Activated CD4-positive, alpha-beta T cell treated with anti-CD3 and anti-CD28 coated beads for 48 hours (primary cell): ENCODE data around the gene GRAMD1B.
A peak's percentile ranks its signal among the peaks of the same experiment; 100 is the strongest.

Experiments used
- DNase-seq: peaks from one replicate; pipeline ENCODE4 v3.0.0-alpha.2; 2020

Gene GRAMD1B

DNA sequence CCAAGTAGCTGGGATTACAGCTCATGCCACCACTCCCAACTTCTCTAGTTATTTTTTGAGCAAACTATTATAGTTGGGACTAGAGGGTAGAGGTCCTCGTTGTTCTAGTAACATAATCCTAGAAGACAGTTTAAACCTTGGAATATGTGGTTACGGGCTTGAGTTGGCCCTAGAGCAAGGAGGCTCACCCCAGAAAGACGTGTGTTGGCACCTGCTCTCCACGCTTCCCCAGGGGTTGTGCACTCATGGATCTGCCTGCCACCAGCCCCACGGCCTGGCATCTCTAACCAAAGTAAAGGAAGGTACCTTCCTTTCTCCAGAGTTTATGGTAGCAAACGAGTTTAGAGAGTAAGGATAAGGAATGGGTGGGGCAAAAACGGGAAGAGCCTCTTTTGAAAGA lies 145.4 kb downstream of the GRAMD1B start:
- no peak for DNase-seq

DNA sequence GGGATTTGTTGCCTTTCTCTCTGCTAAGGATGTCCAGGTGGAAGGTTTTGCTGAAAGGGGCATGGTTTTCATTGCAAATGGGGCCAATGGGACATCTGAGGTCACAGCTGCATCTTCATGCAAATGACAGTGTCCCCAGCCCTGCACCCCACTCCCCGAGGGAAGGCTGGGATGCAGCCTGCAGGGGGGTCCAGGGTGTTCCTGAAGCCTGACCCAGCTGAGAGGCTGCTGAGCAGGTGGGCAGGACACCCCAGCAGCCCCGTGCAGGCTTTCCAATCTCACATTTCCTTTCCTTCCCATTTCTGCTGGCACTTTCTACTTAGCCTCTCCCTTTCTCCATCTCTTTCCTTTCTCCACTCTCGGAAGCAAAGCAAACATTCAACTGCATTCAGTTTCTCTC lies 146.0 kb downstream of the GRAMD1B start:
- no peak for DNase-seq

DNA sequence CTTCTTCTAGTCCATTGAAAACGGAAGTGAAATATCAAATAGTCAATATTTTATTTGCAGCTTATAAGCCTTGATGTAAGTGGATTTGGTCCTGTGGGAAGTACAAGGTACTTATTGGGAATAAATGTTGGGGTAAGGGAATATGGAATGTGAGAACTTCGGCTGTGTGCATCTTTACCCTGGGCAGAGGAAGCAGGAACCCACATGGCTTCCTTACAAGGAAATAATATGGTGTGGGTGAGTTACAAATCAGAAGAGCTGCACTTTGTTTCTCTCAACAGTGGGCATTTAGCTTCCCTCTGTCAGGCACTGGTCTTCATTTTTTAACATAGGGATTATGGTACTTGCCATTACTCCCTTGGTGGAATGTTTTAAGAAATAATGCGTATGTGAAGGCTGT lies 146.4 kb downstream of the GRAMD1B start:
- DNase-seq = no peak

DNA sequence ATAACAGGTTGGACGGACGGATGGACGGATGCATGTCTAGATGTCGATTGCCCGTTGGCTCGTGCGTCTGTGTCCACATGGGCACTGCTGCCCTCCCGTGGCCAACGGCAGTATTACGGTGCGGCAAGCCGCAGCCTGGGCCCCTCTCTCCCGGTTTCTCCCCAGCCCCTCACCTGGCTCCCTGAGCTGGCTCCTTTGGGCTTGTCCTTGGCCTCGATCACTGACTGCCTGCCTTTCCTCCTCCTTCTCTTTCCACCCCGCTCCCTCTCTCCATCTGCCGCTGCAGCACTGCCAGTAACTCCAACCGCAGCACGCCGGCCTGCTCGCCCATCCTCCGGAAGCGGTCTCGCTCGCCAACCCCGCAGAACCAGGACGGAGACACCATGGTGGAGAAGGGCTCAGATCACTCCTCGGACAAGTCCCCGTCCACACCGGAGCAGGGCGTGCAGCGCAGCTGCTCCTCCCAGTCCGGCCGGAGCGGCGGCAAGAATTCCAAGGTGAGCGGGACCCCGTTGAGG lies 147.1 kb downstream of the GRAMD1B start:
- peak; percentile 82 for DNase-seq

DNA sequence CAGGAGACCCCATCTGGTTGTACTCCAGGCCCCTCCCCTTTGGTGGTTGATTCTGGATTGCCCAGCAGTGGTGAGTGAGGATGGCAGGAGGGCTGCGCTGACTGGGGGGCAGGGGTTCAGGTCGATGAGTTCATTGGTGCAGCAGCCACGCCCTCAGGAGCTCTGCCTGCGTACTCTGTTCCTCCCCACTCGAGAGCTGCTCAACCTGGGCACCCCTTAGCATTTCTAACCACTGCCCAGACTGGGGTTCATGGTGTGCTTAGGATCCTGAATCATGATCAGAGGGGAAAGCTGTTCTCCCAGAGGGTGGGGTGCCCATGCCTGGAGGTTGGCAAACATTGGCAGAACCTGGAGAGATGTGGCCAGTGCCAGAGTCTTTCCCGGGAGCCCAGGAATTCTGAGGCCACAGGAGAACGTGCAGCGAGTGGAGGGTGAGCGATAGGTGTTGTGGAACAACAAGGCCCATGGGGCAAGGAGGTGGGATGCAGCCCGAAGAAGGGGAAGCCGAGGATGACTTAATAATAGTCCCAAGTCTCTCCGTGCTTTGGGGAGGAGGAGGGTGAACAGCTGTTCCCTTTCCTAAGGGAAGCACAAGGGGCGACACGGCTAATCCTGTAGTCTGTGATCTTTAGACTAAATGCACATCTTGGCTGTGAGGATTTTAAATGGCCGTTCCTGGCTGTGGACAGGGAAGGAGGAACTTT lies 148.9 kb downstream of the GRAMD1B start:
- no peak for DNase-seq

DNA sequence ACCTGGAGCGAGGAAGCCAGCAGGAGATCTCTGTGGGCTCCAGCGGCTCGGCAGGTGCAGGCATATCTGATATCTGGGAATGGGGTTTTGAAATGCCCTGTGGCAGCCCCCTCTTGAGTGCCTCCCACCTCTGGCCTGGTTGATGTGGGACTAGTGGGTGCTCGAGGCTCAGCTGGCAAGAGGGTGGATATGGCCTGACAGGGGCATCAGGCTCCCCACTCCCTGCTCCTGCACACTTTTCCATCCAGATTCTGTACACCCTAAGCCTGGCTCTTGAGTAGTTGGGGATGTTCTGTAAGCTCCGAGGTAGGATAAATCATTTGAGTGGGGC lies 149.4 kb downstream of the GRAMD1B start:
- DNase-seq = no peak

DNA sequence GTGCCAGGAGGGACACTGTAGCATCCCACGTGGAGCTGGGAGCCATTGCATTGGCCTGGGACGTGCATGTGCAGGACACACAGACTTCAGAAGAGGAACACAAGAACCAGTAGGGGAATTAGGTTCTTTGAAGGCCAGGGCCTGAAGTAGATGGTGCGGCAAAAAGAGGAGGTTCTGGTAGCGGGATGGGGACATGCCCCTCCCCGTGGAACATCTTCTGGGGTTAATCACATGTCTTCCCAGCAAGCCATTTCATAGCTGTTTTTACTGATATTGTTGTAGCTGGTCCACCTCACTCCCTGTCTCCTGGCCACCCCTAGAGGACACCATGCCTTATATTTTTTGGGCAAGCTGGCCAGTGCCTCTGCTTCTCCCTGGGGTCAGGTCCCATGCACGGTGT lies 150.1 kb downstream of the GRAMD1B start:
- no peak for DNase-seq

DNA sequence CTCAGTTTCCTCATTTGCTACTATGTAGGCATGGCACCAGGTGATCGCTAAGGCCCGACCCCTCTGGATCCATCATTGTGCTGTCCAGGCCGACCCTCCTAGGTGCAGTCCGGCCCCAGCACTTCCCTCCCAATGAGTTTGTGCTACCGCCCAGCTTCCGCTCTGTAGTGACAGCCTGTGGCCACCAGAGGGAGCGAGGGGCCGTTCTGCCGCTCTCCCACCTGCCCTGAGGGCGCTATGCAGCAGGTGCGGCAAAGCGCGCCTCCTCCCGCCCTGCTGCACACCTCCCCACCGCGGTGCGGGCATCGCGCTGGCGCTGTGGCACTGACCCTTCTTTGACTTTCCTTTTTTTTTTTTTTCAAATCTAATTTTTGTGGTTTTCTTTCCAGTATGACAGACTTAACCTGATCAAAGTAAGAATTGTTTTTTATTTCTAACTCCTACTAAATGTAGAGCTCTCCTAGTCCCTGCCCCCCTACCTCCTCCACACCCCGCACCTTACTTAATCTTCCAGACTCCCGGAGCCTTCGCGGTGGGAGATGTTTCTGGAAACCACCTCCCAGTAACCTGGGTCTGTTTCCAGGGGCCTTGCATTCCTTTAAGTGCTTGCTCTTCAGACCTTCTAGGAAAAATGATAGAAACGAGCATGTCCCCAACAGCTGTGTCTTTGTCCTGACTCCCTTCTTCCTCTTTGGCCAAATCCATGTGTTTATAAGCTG lies 150.6 kb downstream of the GRAMD1B start:
- DNase-seq = peak; percentile 76

DNA sequence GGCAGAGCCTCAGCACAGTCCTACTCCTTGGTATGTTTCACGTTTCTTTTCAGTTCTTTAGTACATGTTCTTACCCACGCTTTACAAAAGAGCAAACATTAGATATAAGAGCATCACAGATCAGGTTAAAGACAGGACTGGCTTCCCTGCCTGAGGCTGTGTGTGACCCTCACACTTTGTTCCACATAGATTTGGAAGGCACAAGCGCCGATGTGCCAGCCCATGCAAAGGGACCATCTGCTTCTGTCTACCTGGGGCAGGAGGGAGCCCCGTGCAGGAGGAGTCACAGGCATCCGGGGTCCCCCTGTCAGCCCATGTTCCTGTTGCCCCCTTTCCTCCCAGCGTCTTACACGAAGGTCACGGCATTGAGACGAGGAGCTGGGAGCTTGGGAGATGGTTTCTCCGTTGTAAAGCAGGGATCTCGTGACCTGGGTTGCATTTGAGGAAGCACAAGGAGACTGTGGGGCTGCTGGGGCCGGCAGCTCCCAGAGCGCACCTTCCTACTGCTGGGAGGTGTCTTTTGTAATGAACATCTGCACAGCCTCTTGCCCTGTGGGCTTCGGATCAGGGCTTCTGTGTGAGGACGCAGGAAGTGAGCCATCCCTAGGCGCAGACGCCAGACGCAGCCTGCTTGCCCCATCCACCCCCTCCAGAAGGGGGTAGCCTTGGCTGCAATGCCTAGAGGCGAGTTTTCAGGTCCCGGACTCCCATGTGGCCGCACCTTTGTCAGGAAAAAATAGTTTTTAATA lies 151.8 kb downstream of the GRAMD1B start:
- DNase-seq = no peak

DNA sequence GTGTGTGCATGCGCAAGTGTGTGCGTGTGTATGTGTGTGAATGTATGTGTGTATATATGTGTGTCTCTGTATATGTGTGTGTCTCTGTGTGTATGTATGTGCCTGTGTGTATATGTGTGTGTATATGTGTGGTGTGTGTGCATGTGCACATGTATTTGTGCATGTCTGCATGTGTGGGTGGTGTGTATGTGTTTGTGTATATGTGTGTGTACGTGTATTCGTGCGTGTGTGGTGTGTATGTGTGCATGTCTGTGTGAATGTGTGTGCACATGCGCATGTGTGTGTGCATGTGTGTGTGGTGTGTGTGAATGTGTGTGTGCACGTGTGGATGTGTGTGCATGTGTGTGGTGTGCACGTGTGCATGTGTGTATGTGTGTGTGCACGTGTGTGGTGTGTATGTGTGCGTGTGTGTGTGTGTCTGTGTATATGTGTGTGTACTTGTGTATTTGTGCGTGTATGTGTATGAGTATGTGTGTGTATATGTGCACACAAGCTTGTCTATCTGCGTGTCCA lies 153.0 kb downstream of the GRAMD1B start:
- no peak for DNase-seq

DNA sequence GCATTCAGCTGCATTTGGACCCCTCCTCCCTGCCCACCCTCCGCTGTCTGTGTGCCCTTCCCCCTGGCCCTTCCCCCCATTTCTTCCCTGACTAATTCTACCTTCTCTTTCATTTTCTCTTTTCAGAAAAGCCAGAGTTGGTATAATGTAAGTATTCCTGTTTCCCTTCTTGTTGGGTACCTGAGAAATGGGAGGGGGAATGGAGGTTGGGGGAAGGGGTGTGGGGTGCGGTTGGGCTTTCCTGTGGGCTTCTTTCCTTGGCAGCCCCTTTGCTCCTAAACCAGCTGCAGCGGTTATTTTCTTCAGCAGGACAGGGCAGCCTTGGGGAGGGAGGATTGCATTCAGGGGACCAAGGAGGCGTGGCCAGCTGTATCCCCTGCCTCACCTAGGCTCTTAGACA lies 154.1 kb downstream of the GRAMD1B start:
- no peak for DNase-seq

DNA sequence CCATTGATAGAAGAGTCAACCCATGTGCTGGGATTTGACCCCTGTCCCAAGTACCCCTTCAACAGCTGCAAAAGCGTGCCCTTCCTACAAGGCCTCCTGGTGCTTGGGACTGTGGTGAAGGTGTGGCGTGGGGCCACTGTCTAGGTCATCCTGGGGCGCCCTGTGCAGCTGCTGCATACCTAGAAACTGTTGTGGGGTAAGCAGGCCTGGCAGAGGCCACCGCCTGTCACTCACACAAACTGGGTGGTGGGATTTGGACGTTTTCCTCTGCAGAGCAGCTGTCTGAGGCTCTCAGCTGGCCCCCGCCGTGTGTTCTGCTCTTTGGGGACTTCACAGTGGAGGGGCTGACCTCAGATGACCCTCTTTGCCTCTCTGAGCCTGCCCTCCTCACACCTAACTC lies 154.7 kb downstream of the GRAMD1B start:
- no peak for DNase-seq

DNA sequence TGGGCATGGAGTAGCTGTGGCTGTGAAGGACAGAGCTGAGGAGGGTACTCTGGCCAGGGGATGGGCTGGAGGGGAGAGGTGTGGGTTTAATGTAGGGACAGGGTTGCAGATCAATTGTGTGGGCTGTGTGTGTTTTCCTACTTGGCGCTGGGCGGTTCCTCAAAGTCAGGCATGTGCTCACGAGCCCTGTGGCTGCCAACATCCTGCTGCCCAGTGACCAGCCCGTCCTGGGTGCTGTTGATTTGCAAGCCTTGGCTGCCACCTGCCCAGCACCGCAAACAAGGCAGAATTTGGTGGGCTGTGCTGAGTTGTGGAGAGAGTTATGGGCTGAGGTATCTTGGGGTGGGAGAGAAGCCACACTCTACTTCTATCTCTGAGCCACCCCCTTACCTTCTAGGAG lies 155.1 kb downstream of the GRAMD1B start:
- DNase-seq = no peak

DNA sequence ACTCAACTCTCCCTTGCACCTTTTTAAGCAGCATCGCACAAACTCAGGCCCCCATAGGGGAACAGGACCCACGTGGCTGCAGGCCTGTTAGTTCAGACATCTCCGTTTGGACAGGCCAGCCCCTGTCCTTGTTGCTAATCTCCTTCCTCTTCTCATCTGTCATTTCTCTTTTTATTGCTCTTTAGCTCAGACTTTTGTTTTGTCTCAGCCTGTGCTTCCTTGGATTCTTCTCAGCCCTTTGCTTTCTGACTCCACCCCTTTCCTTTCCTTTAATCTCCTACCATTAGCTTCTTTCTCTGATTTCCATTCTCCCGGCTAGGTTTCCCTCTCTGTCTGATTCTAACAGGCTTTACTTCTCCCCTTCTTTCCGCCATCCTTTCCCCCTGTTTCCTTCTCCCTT lies 155.6 kb downstream of the GRAMD1B start:
- no peak for DNase-seq

DNA sequence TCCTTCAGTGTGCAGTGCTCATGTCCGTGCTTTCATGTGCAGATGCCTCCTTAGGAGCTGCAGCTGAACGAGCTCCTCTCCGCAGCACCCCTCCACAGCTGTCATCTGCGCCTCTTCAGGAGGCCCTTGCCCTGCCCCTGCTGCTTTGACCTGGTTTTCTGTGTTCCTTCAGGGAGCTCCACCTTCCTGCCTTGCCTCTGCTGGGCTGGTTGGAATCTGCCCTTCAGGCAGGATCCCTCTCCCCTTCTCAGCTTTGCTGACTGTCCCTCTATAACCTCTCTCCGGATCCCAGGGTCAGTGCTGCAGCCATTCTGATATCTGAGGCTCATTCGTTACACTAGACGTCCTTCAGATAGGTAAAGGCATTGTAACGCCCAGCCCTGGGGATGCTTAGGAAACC lies 156.5 kb downstream of the GRAMD1B start:
- DNase-seq = no peak

DNA sequence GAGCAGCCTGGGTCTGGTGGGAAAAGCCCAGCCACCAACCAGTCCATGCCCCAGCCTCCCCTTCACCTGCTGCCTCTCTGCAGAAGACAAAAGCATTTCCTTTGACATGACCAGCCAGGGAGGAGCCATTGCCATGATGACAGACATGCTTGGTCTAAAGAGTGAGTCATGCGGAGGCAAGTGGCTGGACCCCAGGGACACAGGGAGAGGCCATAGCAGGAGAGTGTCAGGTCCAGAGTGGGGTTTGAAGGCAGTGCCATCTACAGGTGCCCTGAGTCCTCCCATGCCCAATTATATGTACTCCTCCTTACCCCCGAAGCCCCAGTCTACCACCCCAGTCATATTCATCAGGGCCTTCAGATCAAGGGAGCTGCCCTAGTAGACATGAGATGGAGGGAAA lies 157.0 kb downstream of the GRAMD1B start:
- DNase-seq = no peak

DNA sequence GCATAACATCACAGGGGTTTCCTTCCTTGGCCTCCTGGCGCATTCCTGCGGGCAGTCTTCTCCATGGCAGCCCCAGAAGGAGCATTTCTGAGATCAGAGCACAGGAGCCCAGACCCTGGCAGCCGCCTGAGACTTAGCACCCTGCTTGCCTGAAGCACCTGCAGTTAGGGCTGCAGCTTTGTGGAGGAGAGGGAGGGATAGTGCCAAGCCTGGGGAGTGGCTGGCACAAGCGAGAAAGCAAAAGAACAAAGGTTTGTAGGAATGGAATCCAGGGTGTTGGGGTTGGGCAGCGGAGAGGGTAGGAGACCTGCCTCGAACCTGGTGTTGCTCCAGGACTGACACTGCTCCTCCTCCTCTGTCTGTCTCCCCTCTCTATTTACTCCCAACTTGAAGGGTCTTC lies 157.5 kb downstream of the GRAMD1B start:
- DNase-seq = no peak

DNA sequence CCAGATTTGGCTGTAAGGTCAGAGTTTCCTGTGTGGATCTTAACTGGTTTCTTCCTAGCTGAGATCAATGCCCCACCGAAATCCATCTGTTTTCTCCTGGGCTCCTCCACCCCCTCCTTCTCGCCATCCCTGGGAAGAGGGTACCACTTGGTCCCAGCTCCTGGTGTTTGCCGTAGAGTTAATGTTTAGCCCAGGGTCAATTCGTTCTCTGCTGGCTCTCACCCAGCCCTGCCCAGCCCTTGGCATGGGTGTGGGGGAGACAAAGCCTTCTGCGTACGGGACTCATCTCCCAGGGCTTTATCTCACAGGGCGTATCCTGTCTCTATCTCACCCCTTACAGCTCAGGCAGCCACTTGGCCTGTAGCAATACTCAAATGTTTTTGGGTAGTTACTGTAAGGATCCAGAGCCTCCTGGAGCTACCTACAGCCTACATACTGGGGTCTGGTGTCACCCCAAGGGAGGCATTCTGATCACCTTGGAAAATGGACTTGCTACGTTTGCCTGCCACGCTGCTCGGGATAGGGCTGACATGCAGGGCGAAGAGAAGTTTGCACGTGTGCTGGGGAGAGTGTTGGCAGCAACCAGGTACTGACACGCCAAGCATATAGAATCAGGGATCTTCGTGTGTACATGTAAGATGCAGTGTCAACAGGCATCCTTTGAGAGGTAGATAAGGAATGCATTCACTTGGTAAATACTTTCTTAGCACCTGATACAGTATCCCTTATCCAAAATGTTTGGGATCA lies 158.2 kb downstream of the GRAMD1B start:
- DNase-seq = no peak

DNA sequence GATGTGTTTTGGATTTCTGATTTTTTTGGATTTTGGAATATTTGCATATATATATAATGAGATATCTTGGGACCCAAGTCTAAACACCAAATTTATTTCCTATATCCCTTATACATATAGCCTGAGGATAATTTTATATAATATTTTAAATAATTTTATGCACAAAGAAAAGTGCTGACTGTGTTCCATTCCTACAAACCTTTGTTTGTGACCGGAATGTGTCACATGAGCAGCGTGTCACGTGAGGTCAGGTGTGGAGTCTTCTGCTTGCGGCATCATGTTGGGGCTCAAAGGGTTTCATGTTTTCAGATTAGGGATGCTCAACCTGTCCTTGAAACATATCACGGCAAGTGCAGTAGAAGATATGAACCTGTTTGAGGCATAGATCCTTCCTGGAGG lies 158.8 kb downstream of the GRAMD1B start:
- no peak for DNase-seq

DNA sequence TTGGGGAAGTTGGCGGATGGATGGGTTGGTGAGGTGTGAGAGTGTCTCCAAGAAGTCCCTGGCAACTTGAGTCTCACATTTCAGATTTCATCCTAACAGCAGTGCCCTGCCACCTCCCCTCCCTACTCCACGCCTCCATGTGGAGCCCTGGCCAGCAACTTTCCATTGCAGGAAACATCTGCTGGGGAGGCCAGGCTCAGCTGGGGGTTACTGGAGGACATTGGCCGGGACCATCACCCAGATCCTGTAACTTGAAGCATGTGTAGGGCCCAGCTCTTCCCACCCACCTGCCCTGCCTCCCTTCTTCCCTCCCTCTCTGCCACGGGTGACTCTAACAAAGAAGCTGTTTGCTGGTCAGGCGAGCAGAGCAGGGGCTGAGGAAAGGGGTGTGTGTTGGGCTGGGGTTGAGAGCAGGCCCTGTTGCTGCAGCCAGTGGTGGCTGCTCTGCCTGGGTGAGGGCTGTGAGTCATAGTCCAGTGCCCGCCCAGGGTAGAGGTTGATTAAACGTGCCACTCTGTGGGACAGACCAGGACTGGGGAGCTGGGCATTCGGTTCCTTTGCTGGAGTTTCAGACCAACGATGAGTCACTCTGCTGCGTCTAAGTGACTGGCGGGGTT lies 160.3 kb downstream of the GRAMD1B start:
- no peak for DNase-seq

DNA sequence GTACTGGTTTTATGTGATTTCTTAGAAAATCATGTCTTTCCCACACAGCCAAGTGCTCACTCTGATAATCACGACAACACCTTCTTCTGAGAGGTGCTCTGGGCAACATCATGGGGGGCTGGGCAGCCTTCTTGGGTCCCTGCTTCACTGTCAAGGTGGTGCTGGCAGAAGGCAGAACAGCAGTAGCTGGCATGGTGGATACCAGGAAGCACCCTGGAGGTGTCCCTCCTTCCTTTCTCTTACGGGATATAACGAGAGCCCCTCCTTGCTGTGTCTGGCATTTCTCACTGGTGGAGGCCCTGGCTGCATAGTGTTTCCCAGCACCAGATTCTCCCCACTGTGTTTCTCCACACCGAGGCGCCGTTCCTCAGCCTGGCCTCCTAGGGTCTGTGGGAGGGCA lies 163.5 kb downstream of the GRAMD1B start:
- DNase-seq = no peak

DNA sequence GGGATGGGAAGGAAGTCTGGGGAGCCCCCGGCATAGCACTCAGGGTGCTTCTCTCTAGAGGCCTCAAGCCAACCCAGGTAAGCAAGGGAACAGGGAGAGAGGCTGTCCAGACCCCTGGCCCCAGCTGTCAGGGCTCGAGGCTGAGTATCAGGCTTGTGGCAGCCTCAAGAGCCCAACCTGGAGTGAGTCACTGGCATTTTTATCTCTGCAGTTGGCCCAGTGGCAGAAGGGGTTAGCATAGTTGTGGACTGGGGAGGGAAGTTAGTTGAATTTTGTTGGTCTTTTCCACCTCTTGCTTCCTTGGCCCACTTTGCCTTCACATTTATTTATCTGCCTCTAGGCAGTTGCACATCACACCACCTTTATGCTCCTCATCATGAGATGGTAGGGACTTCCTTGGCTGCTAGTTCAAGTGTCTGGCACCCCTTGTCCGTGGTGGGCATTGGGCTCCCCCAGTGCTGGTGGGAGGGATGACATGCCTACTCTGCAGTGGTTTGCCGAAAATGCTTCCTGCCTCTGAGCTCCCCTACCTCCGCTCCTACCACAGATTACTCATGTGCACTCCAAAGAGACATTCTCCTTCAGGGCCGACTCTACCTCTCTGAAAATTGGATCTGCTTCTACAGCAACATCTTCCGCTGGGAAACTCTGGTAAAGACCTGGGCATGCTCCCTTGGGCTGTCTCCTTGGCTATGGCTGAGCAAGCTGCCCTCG lies 164.3 kb downstream of the GRAMD1B start:
- DNase-seq = no peak
